Neural progenitor cell (in vitro differentiated cells): Measurements from ENCODE around the gene ITPR1.

Experiments used
- EZH2 ChIP-seq: fragments of 200-600 bp; sonication (generic); IDR thresholded peaks from 2 replicates; pipeline ENCODE4 v1.6.1; 2017; ENCODE audit warnings: antibody characterized with exemption, mild to moderate bottlenecking, moderate library complexity
- TF ChIP-seq, protein P1 (sequence below): fragments of 200-600 bp; sonication (generic); IDR thresholded peaks from 2 replicates; pipeline ENCODE4 v1.5.1; 2017; ENCODE audit warnings: antibody characterized with exemption, mild to moderate bottlenecking

- TF ChIP-seq, protein P1, sequence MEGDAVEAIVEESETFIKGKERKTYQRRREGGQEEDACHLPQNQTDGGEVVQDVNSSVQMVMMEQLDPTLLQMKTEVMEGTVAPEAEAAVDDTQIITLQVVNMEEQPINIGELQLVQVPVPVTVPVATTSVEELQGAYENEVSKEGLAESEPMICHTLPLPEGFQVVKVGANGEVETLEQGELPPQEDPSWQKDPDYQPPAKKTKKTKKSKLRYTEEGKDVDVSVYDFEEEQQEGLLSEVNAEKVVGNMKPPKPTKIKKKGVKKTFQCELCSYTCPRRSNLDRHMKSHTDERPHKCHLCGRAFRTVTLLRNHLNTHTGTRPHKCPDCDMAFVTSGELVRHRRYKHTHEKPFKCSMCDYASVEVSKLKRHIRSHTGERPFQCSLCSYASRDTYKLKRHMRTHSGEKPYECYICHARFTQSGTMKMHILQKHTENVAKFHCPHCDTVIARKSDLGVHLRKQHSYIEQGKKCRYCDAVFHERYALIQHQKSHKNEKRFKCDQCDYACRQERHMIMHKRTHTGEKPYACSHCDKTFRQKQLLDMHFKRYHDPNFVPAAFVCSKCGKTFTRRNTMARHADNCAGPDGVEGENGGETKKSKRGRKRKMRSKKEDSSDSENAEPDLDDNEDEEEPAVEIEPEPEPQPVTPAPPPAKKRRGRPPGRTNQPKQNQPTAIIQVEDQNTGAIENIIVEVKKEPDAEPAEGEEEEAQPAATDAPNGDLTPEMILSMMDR, result no peak
- TF ChIP-seq EZH2, result no peak
Observed at GRCh38 chr3:4766263-4766662, 273.1 kb downstream of the ITPR1 start.
